Small intestine (tissue), 7 donors: ENCODE data around the gene ZNF319. TPM values are rescaled to one million over a fixed set of nuclear protein-coding genes. Genes with fewer than 3 reads are reported as not detected.
A peak's percentile ranks its signal among the peaks of the same experiment; 100 is the strongest.

Source experiments
- DNase-seq, 2 donors: peaks; one replicate each; pipeline versions ENCODE4 v3.0.0 to v3.0.0-alpha.2; 2013
- FAIRE-seq: peaks from 2 replicates; lab custom pipeline; 2012; peaks lifted over from hg19 to GRCh38; lab: Jason Lieb, UNC
- H3K27ac ChIP-seq, 3 donors: one replicate each; pipeline ENCODE4 v1.5.1; 2013; ENCODE audit warnings: low read length in 2 of 3, mild to moderate bottlenecking in 2 of 3, control low read depth in 1 of 3, inconsistent platforms in 1 of 3, low read depth in 1 of 3, moderate library complexity in 1 of 3
- H3K27me3 ChIP-seq, 3 donors: one replicate each; pipeline ENCODE4 v1.6.1; 2013; ENCODE audit warnings: low read length in 3 of 3, inconsistent platforms in 1 of 3; ENCODE audit not compliant: control insufficient read depth in 3 of 3, insufficient read depth in 3 of 3
- H3K36me3 ChIP-seq, 3 donors: one replicate each; pipeline ENCODE4 v1.6.1; 2013; ENCODE audit warnings: low read length in 3 of 3, inconsistent platforms in 1 of 3, low read depth in 1 of 3, mild to moderate bottlenecking in 1 of 3, moderate library complexity in 1 of 3; ENCODE audit not compliant: control insufficient read depth in 3 of 3, insufficient read depth in 2 of 3
- H3K4me1 ChIP-seq, 3 donors: one replicate each; pipeline ENCODE4 v1.6.1; 2013; ENCODE audit warnings: low read length in 2 of 3, inconsistent platforms in 1 of 3, low read depth in 1 of 3, mild to moderate bottlenecking in 1 of 3, moderate library complexity in 1 of 3; ENCODE audit not compliant: control insufficient read depth in 3 of 3, insufficient read depth in 2 of 3
- H3K4me3 ChIP-seq, 3 donors: one replicate each; pipeline ENCODE4 v1.5.1; 2013; ENCODE audit warnings: low read length in 3 of 3, control low read depth in 1 of 3, inconsistent platforms in 1 of 3, low read depth in 1 of 3, mild to moderate bottlenecking in 1 of 3, moderate library complexity in 1 of 3
- H3K9me3 ChIP-seq, 2 donors: one replicate each; pipeline ENCODE4 v1.6.1; 2013; ENCODE audit warnings: low read depth in 1 of 2, low read length in 1 of 2; ENCODE audit not compliant: control insufficient read depth in 2 of 2, insufficient read depth in 1 of 2
- WGBS, 3 donors: extraction: QIAGEN DNeasy Blood & Tissue Kit; methylation state at CpG; one replicate each; pipeline ENCODE4 v1.1.7; 2013; 5-methylcytosine and 5-hydroxymethylcytosine counted together
- polyA plus RNA-seq, 4 donors: library from polyadenylated mRNA; stranded (reverse) in 3 of 4; unstranded in 1 of 4; fragments of 200-250 nt in 3 of 4; fragments of 120-200 nt in 1 of 4; gene quantifications; one replicate each; pipeline versions ENCODE4 v1.2.1 to v1.2.3, GENCODE V29; 2013
- donor health status: healthy with polysubstance abuse.
- donor health status: control.
- donor health status: control.
- donor health status: Bipolar disorder and iron deficiency.
- donor health status: healthy.

Gene ZNF319
- polyA plus RNA-seq, 4 donors = 2.2 to 5.6 (median 3.2) TPM

GRCh38 chr16:58020628-58021521, 20.4 kb upstream of the ZNF319 start:
- Histone ChIP-seq H3K27ac (no peak overlapping the region), H3K9me3 (no peaks in the 10 kb centered on the region), H3K36me3 (peaks cover 0 to 33% (median 8%) of the 10 kb centered on the region in 3 donors), H3K27me3 (no peaks in the 10 kb centered on the region), H3K4me1 (peaks cover 2 to 31% (median 4%) of the 10 kb centered on the region in 3 donors), H3K4me3 (no peak overlapping the region)
- WGBS, 3 donors = 59 to 64% (median 62%) methylated on average over 8 of the region's 8 CpGs
- no peak for FAIRE-seq
- peak; percentile 63 to 69 for DNase-seq

GRCh38 chr16:58019866-58020538, 19.5 kb upstream of the ZNF319 start:
- H3K27me3 ChIP-seq = no peaks in the 10 kb centered on the region
- no peak for DNase-seq
- no peak for FAIRE-seq
- H3K4me3 ChIP-seq = no peak overlapping the region
- H3K4me1 ChIP-seq = peaks cover 2 to 30% (median 4%) of the 10 kb centered on the region in 3 donors
- 84 to 85% (median 84%) methylated on average over 8 of the region's 8 CpGs for WGBS, 3 donors
- no peaks in the 10 kb centered on the region for H3K9me3 ChIP-seq
- H3K36me3 ChIP-seq = peaks cover 0 to 35% (median 8%) of the 10 kb centered on the region in 3 donors
- H3K27ac ChIP-seq = no peak overlapping the region

GRCh38 chr16:58018803-58019202, 18.3 kb upstream of the ZNF319 start:
- peaks cover 0 to 35% (median 8%) of the 10 kb centered on the region in 3 donors for H3K36me3 ChIP-seq
- WGBS, 3 donors = 84 to 89% (median 86%) methylated on average over 7 of the region's 7 CpGs
- DNase-seq = no peak

GRCh38 chr16:58016840-58017446, 16.5 kb upstream of the ZNF319 start:
- FAIRE-seq (no peak), DNase-seq (no peak)
- H3K36me3 ChIP-seq = peaks cover 0 to 47% (median 12%) of the 10 kb centered on the region in 3 donors

More at GRCh38 chr16:58018803-58019202, 18.3 kb upstream of the ZNF319 start:
- no peak for FAIRE-seq
- Histone ChIP-seq H3K27ac (no peak overlapping the region), H3K27me3 (no peaks in the 10 kb centered on the region), H3K4me1 (peaks cover 2 to 19% (median 4%) of the 10 kb centered on the region in 3 donors), H3K4me3 (no peak overlapping the region), H3K9me3 (no peaks in the 10 kb centered on the region)

GRCh38 chr16:58013201-58013956, 12.9 kb upstream of the ZNF319 start:
- Histone ChIP-seq H3K27ac (no peak overlapping the region), H3K27me3 (no peaks in the 10 kb centered on the region), H3K36me3 (peaks cover 0 to 43% (median 19%) of the 10 kb centered on the region in 3 donors), H3K9me3 (no peaks in the 10 kb centered on the region), H3K4me1 (no peaks in the 10 kb centered on the region), H3K4me3 (no peak overlapping the region)
- FAIRE-seq (no peak), DNase-seq (no peak)
- 88 to 92% (median 91%) methylated on average over 9 of the region's 9 CpGs for WGBS, 3 donors

More at GRCh38 chr16:58016840-58017446, 16.5 kb upstream of the ZNF319 start:
- Histone ChIP-seq H3K9me3 (no peaks in the 10 kb centered on the region), H3K27me3 (no peaks in the 10 kb centered on the region), H3K4me3 (no peak overlapping the region), H3K4me1 (peaks cover 0 to under 1% (median 0%) of the 10 kb centered on the region in 3 donors), H3K27ac (no peak overlapping the region)
- 56 to 66% (median 64%) methylated on average over 12 of the region's 12 CpGs for WGBS, 3 donors

GRCh38 chr16:58012481-58012880, 12.0 kb upstream of the ZNF319 start:
- Histone ChIP-seq H3K9me3 (no peaks in the 10 kb centered on the region), H3K27me3 (no peaks in the 10 kb centered on the region), H3K4me3 (no peak overlapping the region), H3K4me1 (no peaks in the 10 kb centered on the region), H3K36me3 (peaks cover 0 to 38% (median 17%) of the 10 kb centered on the region in 3 donors), H3K27ac (no peak overlapping the region)
- no peak for DNase-seq
- WGBS, 3 donors = 77 to 87% (median 87%) methylated on average over 9 of the region's 9 CpGs
- no peak for FAIRE-seq

GRCh38 chr16:58011652-58012051, 11.2 kb upstream of the ZNF319 start:
- Histone ChIP-seq H3K27me3 (no peaks in the 10 kb centered on the region), H3K9me3 (no peaks in the 10 kb centered on the region), H3K4me3 (no peak overlapping the region), H3K27ac (no peak overlapping the region), H3K4me1 (no peaks in the 10 kb centered on the region), H3K36me3 (peaks cover 0 to 34% (median 17%) of the 10 kb centered on the region in 3 donors)
- WGBS, 3 donors = 87 to 97% (median 91%) methylated on average over 3 of the region's 3 CpGs
- FAIRE-seq (no peak), DNase-seq (no peak)
